ENCODE measurements around the gene ZNF275. TPM values are rescaled to one million over a fixed set of nuclear protein-coding genes. Genes with fewer than 3 reads are reported as not detected.

The ZNF275 gene
- total RNA-seq, 1 donor from 2014 or later, result 7.5 TPM

DNA sequence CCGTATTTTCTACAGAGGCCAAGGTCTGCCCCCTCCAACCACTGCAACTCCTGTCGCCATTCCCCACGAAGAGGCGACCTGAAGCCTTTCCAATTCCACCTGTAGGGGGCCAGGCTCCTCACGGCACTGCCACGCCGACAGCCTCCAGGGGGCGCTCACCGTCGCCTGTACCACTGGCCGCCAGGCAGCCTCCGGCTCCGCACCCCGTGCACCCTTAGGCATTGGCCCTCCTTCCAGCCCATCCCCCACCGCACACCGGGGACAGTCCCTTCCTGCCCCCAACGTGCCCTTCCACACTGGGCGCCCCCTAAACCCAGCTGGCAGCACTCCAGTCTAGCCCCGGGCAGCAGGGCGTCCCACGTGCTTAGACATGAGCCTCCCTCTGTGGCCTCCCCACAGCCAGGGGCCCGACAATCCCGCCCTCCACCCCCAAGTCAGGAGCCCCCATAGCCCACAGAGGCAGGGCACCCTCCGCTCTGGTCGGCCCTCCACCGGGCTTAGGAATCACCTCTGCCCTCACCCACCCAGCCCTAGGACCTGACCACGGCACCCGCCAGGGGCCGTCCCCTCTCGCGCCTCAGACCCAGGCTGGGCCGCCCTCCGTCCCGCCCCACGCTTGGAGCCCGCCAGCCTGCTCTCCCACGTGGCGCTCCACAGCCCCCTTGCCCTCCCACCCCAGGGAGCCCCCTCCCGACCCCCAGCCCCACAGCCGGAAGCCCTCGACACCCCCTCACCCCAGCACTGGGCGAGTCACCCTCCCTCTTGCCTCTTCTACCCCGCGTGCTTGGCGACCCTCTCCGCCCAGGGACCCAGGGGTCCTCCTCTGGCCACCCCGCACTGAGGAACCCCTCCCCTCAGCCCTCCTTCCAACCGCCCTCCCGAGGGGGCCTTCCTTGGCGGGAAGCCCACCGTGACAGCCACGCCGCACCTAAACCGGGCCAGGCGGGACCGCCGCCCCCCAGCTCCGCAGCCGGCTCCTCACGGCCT, 66.5 kb downstream of the ZNF275 start:
- H3K4me3 Mint-ChIP-seq, result no peak overlapping the region
- Histone ChIP-seq H3K79me2 (ENCODE audit: low read depth) (no peaks in the 10 kb centered on the region), H3K9ac (no peak overlapping the region), H3K4me2 (no peak overlapping the region), H3K9me3 (ENCODE audit: low read depth) (no peaks in the 10 kb centered on the region), H3K27me3 (no peaks in the 10 kb centered on the region), H4K20me1 (ENCODE audit: low read depth) (no peaks in the 10 kb centered on the region), H3K27ac (no peak overlapping the region), H3K4me1 (no peaks in the 10 kb centered on the region), H3F3A (ENCODE audit: low read depth) (no peaks in the 10 kb centered on the region), H2AFZ (replicated peaks) (no peak overlapping the region), H3K4me3 (no peak overlapping the region), H3K36me3 (no peaks in the 10 kb centered on the region)
- H3K36me3 Mint-ChIP-seq, result no peaks in the 10 kb centered on the region
- H3K4me1 Mint-ChIP-seq, result no peaks in the 10 kb centered on the region
- peak; percentile 67 for DNase-seq (ENCODE audit: low spot score)
- TF ChIP-seq EZH2phosphoT487 (IDR thresholded peaks at IDR 0.05), result no peak
- TF ChIP-seq, protein P1, sequence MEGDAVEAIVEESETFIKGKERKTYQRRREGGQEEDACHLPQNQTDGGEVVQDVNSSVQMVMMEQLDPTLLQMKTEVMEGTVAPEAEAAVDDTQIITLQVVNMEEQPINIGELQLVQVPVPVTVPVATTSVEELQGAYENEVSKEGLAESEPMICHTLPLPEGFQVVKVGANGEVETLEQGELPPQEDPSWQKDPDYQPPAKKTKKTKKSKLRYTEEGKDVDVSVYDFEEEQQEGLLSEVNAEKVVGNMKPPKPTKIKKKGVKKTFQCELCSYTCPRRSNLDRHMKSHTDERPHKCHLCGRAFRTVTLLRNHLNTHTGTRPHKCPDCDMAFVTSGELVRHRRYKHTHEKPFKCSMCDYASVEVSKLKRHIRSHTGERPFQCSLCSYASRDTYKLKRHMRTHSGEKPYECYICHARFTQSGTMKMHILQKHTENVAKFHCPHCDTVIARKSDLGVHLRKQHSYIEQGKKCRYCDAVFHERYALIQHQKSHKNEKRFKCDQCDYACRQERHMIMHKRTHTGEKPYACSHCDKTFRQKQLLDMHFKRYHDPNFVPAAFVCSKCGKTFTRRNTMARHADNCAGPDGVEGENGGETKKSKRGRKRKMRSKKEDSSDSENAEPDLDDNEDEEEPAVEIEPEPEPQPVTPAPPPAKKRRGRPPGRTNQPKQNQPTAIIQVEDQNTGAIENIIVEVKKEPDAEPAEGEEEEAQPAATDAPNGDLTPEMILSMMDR (IDR thresholded peaks at IDR 0.05), result peak; percentile 69
- peaks cover 32% of the 10 kb centered on the region for H3K9me3 Mint-ChIP-seq
- H3K27me3 Mint-ChIP-seq (ENCODE audit: insufficient read depth, low read depth), result peaks cover 4% of the 10 kb centered on the region
- H3K27ac Mint-ChIP-seq, result no peak overlapping the region

DNA sequence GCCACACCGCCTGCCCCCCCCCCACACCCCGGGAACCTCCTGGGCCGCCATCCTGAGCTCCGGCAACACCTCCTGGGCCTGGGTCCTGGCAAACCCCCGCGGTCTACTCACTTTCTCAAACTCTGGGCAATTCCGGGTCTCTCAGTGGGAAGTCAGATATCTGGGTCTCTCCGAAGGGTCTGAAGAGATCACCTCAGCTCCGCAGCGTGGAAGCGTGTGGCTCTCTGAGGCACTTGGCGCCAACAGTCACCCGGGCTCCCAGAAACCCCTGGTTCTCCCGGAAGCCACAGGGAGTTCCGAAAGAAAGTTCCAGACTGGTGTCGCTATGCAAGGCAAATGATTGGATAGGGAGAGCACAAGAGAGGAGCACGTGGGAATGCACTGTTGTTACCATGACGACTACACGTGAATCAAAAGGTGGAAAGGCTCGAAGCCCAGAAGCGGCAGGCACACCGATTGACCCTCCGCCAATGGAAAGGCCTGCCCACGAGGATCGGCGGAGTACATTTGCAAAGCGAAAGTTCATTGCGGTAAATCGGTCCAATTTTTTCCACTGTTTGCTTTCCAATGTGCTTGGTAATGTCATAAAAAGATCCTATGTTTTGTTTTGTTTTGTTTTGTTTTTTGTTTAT, 67.3 kb downstream of the ZNF275 start, which contains the start of gene PNMA6E:
TSS of gene PNMA6E (minus strand) at position 218 of the 632 bp plus-strand sequence. CDS start 2,501 bp downstream, outside the sequence.
- Histone ChIP-seq H3K9ac (no peak within 1 kb of the TSS), H3K9me3 (ENCODE audit: low read depth) (no peaks in the 10 kb centered on the region), H3K4me2 (no peak within 1 kb of the TSS), H3K27me3 (no peaks in the 10 kb centered on the region), H3K27ac (no peak within 1 kb of the TSS), H2AFZ (replicated peaks) (no peak within 1 kb of the TSS), H3K36me3 (no peaks in the 10 kb centered on the region), H3K4me1 (no peaks in the 10 kb centered on the region), H3K4me3 (no peak within 1 kb of the TSS), H4K20me1 (ENCODE audit: low read depth) (no peaks in the 10 kb centered on the region), H3K79me2 (ENCODE audit: low read depth) (no peaks in the 10 kb centered on the region), H3F3A (ENCODE audit: low read depth) (no peaks in the 10 kb centered on the region)
- H3K27ac Mint-ChIP-seq, result no peak within 1 kb of the TSS
- no peaks in the 10 kb centered on the region for H3K36me3 Mint-ChIP-seq
- TF ChIP-seq, protein P1 (IDR thresholded peaks at IDR 0.05), result no peak
- TF ChIP-seq EZH2phosphoT487 (IDR thresholded peaks at IDR 0.05) (no peak), EZH2 (IDR thresholded peaks at IDR 0.05) (no peak)
- H3K9me3 Mint-ChIP-seq, result peaks cover 30% of the 10 kb centered on the region
- H3K4me1 Mint-ChIP-seq, result no peaks in the 10 kb centered on the region
- DNase-seq (ENCODE audit: low spot score), result no peak
- H3K4me3 Mint-ChIP-seq, result no peak within 1 kb of the TSS
- H3K27me3 Mint-ChIP-seq (ENCODE audit: insufficient read depth, low read depth), result peaks cover 4% of the 10 kb centered on the region

Small RNA genes lying within 50 kb of the gene (small RNA-seq; reads per million reads assigned to genes)
- not detected for gene AC152007.1

Other genes starting within 250 kb of the ZNF275 start
- not detected in 2 replicates for gene MAGEA1, start 154.9 kb upstream of the ZNF275 start, total RNA-seq (ENCODE audit: low replicate concordance)
- gene PNMA6F, start 12.4 kb upstream of the ZNF275 start, total RNA-seq (ENCODE audit: low replicate concordance), result 0.22 TPM in 1 of 2 replicates, not detected in the other
- not detected in 2 replicates for gene PNMA6E, start 67.2 kb downstream of the ZNF275 start, total RNA-seq (ENCODE audit: low replicate concordance)
- 0.22 TPM in 1 of 2 replicates, not detected in the other for gene ZFP92, start 77.3 kb downstream of the ZNF275 start, total RNA-seq (ENCODE audit: low replicate concordance)
- gene TREX2, start 111.9 kb downstream of the ZNF275 start, total RNA-seq (ENCODE audit: low replicate concordance), result 0.96 TPM in 1 of 2 replicates, not detected in the other
- gene HAUS7, start 136.4 kb downstream of the ZNF275 start, total RNA-seq (ENCODE audit: low replicate concordance), result 13.1 and 25.9 TPM in 2 replicates
- 0.37 TPM in 1 of 2 replicates, not detected in the other for gene BGN, start 160.8 kb downstream of the ZNF275 start, total RNA-seq (ENCODE audit: low replicate concordance)
- gene ATP2B3, start 183.5 kb downstream of the ZNF275 start, total RNA-seq (ENCODE audit: low replicate concordance), result 0.59 TPM in 1 of 2 replicates, not detected in the other